Nephron progenitor cell (in vitro differentiated cells): ENCODE data around the gene HAPSTR1.

Experiments used
- DNase-seq: peaks from one replicate; pipeline ENCODE4 v3.0.0; 2021
- H3K27ac Mint-ChIP-seq: 2 replicates; pipeline ENCODE4 v1.8.0; 2021; ENCODE audit warnings: mild to moderate bottlenecking, moderate library complexity, mixed read lengths
- H3K27me3 Mint-ChIP-seq: 2 replicates; pipeline ENCODE4 v1.8.0; 2021; ENCODE audit warnings: mild to moderate bottlenecking, low read depth, mixed read lengths; ENCODE audit not compliant: poor library complexity
- H3K36me3 Mint-ChIP-seq: 2 replicates; pipeline ENCODE4 v1.8.0; 2021; ENCODE audit warnings: low read depth, mixed read lengths
- H3K4me1 Mint-ChIP-seq: 2 replicates; pipeline ENCODE4 v1.8.0; 2021; ENCODE audit warnings: mixed read lengths
- H3K4me3 Mint-ChIP-seq: 2 replicates; pipeline ENCODE4 v1.8.0; 2021; ENCODE audit warnings: mild to moderate bottlenecking, moderate library complexity, mixed read lengths
- H3K9me3 Mint-ChIP-seq: 2 replicates; pipeline ENCODE4 v1.8.0; 2021; ENCODE audit warnings: mild to moderate bottlenecking, moderate library complexity, mixed read lengths
- CTCF ChIP-seq: fragments of 200-600 bp; sonication (generic); IDR thresholded peaks from 2 replicates; pipeline ENCODE4 v1.5.0; 2021; ENCODE audit warnings: antibody characterized with exemption

Gene HAPSTR1

GRCh38 chr16:9065077-9065476 is 26.4 kb upstream of the HAPSTR1 start:
- Mint-ChIP-seq H3K9me3 (no peaks in the 10 kb centered on the region), H3K4me1 (peaks cover 9% of the 10 kb centered on the region), H3K27me3 (no peaks in the 10 kb centered on the region), H3K4me3 (no peak overlapping the region), H3K27ac (no peak overlapping the region), H3K36me3 (no peaks in the 10 kb centered on the region)
- no peak for TF ChIP-seq CTCF
- DNase-seq, result no peak

GRCh38 chr16:9068886-9069285 is 22.6 kb upstream of the HAPSTR1 start:
- no peak overlapping the region for H3K4me3 Mint-ChIP-seq
- no peaks in the 10 kb centered on the region for H3K4me1 Mint-ChIP-seq
- peaks cover 5% of the 10 kb centered on the region for H3K27me3 Mint-ChIP-seq
- no peak for TF ChIP-seq CTCF
- H3K9me3 Mint-ChIP-seq, result no peaks in the 10 kb centered on the region
- DNase-seq, result no peak
- H3K36me3 Mint-ChIP-seq, result no peaks in the 10 kb centered on the region
- no peak overlapping the region for H3K27ac Mint-ChIP-seq

GRCh38 chr16:9070254-9070653 is 21.2 kb upstream of the HAPSTR1 start:
- no peak for TF ChIP-seq CTCF
- no peak for DNase-seq
- Mint-ChIP-seq H3K36me3 (no peaks in the 10 kb centered on the region), H3K27ac (no peak overlapping the region), H3K9me3 (no peaks in the 10 kb centered on the region), H3K4me1 (no peaks in the 10 kb centered on the region), H3K4me3 (no peak overlapping the region), H3K27me3 (peaks cover 5% of the 10 kb centered on the region)

GRCh38 chr16:9071377-9071776 is 20.1 kb upstream of the HAPSTR1 start:
- TF ChIP-seq CTCF, result no peak
- peaks cover 10% of the 10 kb centered on the region for H3K27me3 Mint-ChIP-seq
- DNase-seq, result no peak
- H3K27ac Mint-ChIP-seq, result no peak overlapping the region
- H3K4me3 Mint-ChIP-seq, result no peak overlapping the region
- H3K36me3 Mint-ChIP-seq, result no peaks in the 10 kb centered on the region
- H3K9me3 Mint-ChIP-seq, result peaks cover 4% of the 10 kb centered on the region
- H3K4me1 Mint-ChIP-seq, result no peaks in the 10 kb centered on the region

GRCh38 chr16:9072806-9073341 is 18.6 kb upstream of the HAPSTR1 start:
- no peak for DNase-seq
- H3K36me3 Mint-ChIP-seq, result no peaks in the 10 kb centered on the region

More at GRCh38 chr16:9072806-9073341, 18.6 kb upstream of the HAPSTR1 start:
- no peak for TF ChIP-seq CTCF
- Mint-ChIP-seq H3K9me3 (peaks cover 11% of the 10 kb centered on the region), H3K27ac (no peak overlapping the region), H3K4me1 (no peaks in the 10 kb centered on the region), H3K27me3 (peaks cover 11% of the 10 kb centered on the region), H3K4me3 (no peak overlapping the region)
